ENCODE measurements around the gene PPM1M. TPM values are rescaled to one million over a fixed set of nuclear protein-coding genes. Genes with fewer than 3 reads are reported as not detected.

The PPM1M gene
- total and polyA plus RNA-seq, 2 experiments from 2014 or later, result 6.2 to 10.7 TPM

DNA sequence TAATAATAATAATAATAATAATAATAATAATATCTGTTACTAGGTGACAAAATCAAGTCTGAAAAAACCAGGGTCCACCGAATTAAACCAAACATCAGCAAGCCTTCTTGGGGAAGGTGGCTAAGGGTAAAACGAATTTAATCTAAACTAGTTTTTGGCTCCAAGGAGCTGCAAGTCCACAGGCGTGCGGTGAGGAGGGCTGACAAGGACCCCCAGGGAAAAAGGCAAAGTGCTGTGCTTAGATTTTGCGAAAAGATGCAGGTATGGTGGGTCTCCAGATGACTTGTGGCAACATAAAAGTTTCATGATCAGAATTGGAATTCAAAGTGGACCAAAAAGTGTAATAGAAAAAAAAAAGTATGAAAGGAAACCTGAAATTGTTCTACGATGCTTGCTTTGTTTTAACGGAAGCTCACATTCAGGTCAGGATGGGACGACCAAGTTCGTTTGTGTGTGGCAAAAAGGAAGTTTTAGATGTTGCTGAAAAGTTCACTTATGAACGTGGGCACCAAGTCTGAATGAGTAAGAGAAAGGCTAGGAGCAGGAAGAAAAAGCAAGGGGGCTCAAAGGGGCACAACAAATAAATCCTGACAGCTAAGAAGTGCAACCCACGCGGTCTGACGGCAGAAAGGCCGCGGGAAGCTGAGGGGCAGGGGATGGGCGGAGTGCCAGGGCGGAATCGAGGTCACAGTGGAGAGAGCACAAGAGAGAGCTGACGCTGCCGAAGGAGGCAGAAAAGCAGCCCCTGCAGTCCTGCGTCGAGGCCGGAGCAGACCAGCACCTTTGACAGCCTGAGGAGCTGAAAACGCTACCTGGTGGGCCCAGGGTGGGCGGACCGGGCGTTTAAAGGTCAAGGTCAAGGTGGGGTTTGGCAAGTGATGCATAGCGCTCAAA, 31.8 kb downstream of the PPM1M start:
- Histone ChIP-seq H3K36me3 (replicated peaks; ENCODE audit: insufficient read depth, low read depth) (no peaks in the 10 kb centered on the region), H3K79me2 (peaks cover 65% of the 10 kb centered on the region), H3K4me3 (peak overlapping the region; percentile 99), H3K4me1 (ENCODE audit: insufficient read depth) (peaks cover 50% of the 10 kb centered on the region), H3K27me3 (no peaks in the 10 kb centered on the region), H2AFZ (peak overlapping the region; percentile 53), H3K4me2 (peak overlapping the region; percentile 99), H4K20me1 (ENCODE audit: insufficient read depth, poor library complexity, severe bottlenecking) (peaks cover 56% of the 10 kb centered on the region), H3K9me2 (replicated peaks; ENCODE audit: insufficient read depth) (no peaks in the 10 kb centered on the region), H3K9me3 (ENCODE audit: low read depth) (no peaks in the 10 kb centered on the region), H3K27ac (peak overlapping the region; percentile 100)
- TF ChIP-seq EZH2phosphoT487 (IDR thresholded peaks at IDR 0.05; ENCODE audit: low read depth, severe bottlenecking, unreplicated experiment) (no peak), EZH2 (IDR thresholded peaks at IDR 0.05; ENCODE audit: borderline replicate concordance) (no peak)
- TF ChIP-seq, protein P1, sequence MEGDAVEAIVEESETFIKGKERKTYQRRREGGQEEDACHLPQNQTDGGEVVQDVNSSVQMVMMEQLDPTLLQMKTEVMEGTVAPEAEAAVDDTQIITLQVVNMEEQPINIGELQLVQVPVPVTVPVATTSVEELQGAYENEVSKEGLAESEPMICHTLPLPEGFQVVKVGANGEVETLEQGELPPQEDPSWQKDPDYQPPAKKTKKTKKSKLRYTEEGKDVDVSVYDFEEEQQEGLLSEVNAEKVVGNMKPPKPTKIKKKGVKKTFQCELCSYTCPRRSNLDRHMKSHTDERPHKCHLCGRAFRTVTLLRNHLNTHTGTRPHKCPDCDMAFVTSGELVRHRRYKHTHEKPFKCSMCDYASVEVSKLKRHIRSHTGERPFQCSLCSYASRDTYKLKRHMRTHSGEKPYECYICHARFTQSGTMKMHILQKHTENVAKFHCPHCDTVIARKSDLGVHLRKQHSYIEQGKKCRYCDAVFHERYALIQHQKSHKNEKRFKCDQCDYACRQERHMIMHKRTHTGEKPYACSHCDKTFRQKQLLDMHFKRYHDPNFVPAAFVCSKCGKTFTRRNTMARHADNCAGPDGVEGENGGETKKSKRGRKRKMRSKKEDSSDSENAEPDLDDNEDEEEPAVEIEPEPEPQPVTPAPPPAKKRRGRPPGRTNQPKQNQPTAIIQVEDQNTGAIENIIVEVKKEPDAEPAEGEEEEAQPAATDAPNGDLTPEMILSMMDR (IDR thresholded peaks at IDR 0.05; ENCODE audit: poor library complexity), result no peak
- WGBS (ENCODE audit: low lambda C conversion rate, missing lambda C conversion rate), result 3% methylated on average over 28 of the region's 28 CpGs
- DNase-seq (ENCODE audit: low spot score), result peak; percentile 85

DNA sequence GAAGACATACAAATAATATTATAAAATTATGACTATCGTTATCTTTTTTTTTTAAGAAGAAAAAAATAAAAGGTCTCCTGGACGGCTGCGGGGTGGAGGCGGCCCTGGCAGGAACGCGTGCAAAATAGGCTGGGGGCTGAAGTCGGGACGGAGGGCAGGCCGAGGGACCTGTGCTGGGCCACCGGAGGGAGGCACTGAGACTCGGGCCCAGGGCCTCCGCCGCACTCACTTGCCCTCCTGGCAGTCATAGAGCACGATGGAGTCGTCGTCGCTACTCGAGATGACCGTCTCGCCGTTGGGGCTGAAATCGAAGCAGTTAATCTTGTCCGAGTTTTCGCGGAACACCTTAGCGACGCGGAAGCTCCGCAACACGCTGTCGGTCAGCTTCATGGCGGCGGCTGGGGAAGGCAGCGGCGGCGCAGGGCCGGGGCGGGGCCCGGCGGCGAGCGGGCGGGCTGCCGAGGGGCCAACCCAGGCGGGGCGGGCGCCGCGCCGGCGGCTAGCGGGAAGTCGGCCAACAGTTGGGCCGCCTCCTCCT, 32.5 kb downstream of the PPM1M start:
- TF ChIP-seq EZH2 (IDR thresholded peaks at IDR 0.05; ENCODE audit: borderline replicate concordance), result no peak
- TF ChIP-seq, protein P1 (IDR thresholded peaks at IDR 0.05; ENCODE audit: poor library complexity), result peak; percentile 43
- TF ChIP-seq EZH2phosphoT487 (IDR thresholded peaks at IDR 0.05; ENCODE audit: low read depth, severe bottlenecking, unreplicated experiment), result no peak
- no peaks in the 10 kb centered on the region for H3K27me3 ChIP-seq
- peak; percentile 78 for DNase-seq (ENCODE audit: low spot score)
- no peaks in the 10 kb centered on the region for H3K9me3 ChIP-seq (ENCODE audit: low read depth)
- H3K4me2 ChIP-seq, result peak overlapping the region; percentile 99
- peaks cover 58% of the 10 kb centered on the region for H3K79me2 ChIP-seq
- peak overlapping the region; percentile 53 for H2AFZ ChIP-seq
- H3K27ac ChIP-seq, result peak overlapping the region; percentile 100
- H3K9me2 ChIP-seq (replicated peaks; ENCODE audit: insufficient read depth), result no peaks in the 10 kb centered on the region
- H3K4me1 ChIP-seq (ENCODE audit: insufficient read depth), result peaks cover 49% of the 10 kb centered on the region
- H4K20me1 ChIP-seq (ENCODE audit: insufficient read depth, poor library complexity, severe bottlenecking), result peaks cover 48% of the 10 kb centered on the region
- 1% methylated on average over 41 of the region's 54 CpGs for WGBS (ENCODE audit: low lambda C conversion rate, missing lambda C conversion rate)
- no peaks in the 10 kb centered on the region for H3K36me3 ChIP-seq (replicated peaks; ENCODE audit: insufficient read depth, low read depth)
- peak overlapping the region; percentile 99 for H3K4me3 ChIP-seq

DNA sequence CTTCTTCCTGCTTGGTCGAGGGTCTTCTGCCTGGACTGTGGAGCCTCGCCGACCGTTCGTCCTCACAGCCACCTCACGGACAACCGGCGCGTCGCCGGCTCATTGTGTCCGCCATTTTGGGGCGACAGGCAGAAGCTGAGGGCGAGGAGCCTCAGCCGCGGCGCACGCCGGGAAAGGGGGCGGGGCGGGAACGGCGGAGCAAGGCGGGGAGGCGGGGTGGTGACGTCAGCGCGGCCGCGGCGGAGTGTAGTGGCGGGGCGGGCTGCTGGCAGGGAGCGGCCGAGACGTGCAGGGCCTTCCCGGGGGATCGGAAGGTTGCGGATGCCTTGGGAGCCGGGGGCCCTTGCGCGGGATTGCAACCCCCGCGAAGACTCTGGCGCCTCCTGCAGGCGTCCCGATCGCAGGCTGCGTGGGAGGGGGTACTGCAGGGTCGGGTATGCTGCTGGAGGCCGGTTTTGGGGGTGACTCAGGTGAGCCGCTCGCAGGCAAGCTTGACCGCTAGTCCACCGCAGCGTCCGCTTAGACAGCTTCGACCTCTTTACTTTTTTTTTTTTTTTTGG, 33.0 kb downstream of the PPM1M start, which contains the start of gene WDR82:
TSS of gene WDR82 (minus strand) at position 140 of the 560 bp plus-strand sequence. CDS start 288 bp downstream, outside the sequence.
- Histone ChIP-seq H3K27me3 (no peaks in the 10 kb centered on the region), H3K9me3 (ENCODE audit: low read depth) (no peaks in the 10 kb centered on the region), H3K4me3 (peak within 1 kb of the TSS; percentile 99), H3K79me2 (peaks cover 53% of the 10 kb centered on the region), H3K27ac (peak within 1 kb of the TSS; percentile 100), H3K4me2 (peak within 1 kb of the TSS; percentile 99), H4K20me1 (ENCODE audit: insufficient read depth, poor library complexity, severe bottlenecking) (peaks cover 43% of the 10 kb centered on the region), H2AFZ (peak within 1 kb of the TSS; percentile 53), H3K9me2 (replicated peaks; ENCODE audit: insufficient read depth) (no peaks in the 10 kb centered on the region), H3K4me1 (ENCODE audit: insufficient read depth) (peaks cover 54% of the 10 kb centered on the region), H3K36me3 (replicated peaks; ENCODE audit: insufficient read depth, low read depth) (no peaks in the 10 kb centered on the region)
- TF ChIP-seq EZH2 (IDR thresholded peaks at IDR 0.05; ENCODE audit: borderline replicate concordance), result no peak
- TF ChIP-seq, protein P1 (IDR thresholded peaks at IDR 0.05; ENCODE audit: poor library complexity), result peak; percentile 58
- no peak for TF ChIP-seq EZH2phosphoT487 (IDR thresholded peaks at IDR 0.05; ENCODE audit: low read depth, severe bottlenecking, unreplicated experiment)
- DNase-seq (ENCODE audit: low spot score), result peak; percentile 99
- WGBS (ENCODE audit: low lambda C conversion rate, missing lambda C conversion rate), result under 1% methylated on average over 25 of the region's 58 CpGs
